ENCODE results near the gene RPL36AL. TPM values are rescaled to one million over a fixed set of nuclear protein-coding genes. Genes with fewer than 3 reads are reported as not detected.

Gene RPL36AL
- total and polyA plus RNA-seq, 9 donors = 170 to 265 (median 189) TPM

GRCh38 chr14:49582113-49582977 is 38.1 kb downstream of the RPL36AL start:
- H3K4me1 ChIP-seq (ENCODE audit: control insufficient read depth, insufficient read depth, low read length) = peaks cover 13% of the 10 kb centered on the region
- WGBS (ENCODE audit: insufficient coverage) = 85% methylated on average over 3 of the region's 4 CpGs
- no peaks in the 10 kb centered on the region for H3K9me3 ChIP-seq (replicated peaks; ENCODE audit: control insufficient read depth, low read depth, low read length)

GRCh38 chr14:49581209-49582112 is 39.0 kb downstream of the RPL36AL start:
- no peaks in the 10 kb centered on the region for H3K9me3 ChIP-seq (replicated peaks; ENCODE audit: control insufficient read depth, low read depth, low read length)
- DNase-seq = no peak
- peaks cover 29% of the 10 kb centered on the region for H3K36me3 ChIP-seq (ENCODE audit: control insufficient read depth, insufficient read depth, low read length)
- H3K4me3 ChIP-seq (ENCODE audit: low read length) = no peak overlapping the region
- no peaks in the 10 kb centered on the region for H3K27me3 ChIP-seq (ENCODE audit: control insufficient read depth, insufficient read depth, low read length)
- no peak overlapping the region for H3K27ac ChIP-seq (ENCODE audit: low read length)
- H3K4me1 ChIP-seq (ENCODE audit: control insufficient read depth, insufficient read depth, low read length) = peaks cover 13% of the 10 kb centered on the region
- 79% methylated on average over 7 of the region's 9 CpGs for WGBS (ENCODE audit: insufficient coverage)

More at GRCh38 chr14:49582113-49582977, 38.1 kb downstream of the RPL36AL start:
- no peak for DNase-seq
- H3K4me3 ChIP-seq (ENCODE audit: low read length) = no peak overlapping the region
- no peaks in the 10 kb centered on the region for H3K27me3 ChIP-seq (ENCODE audit: control insufficient read depth, insufficient read depth, low read length)
- no peak overlapping the region for H3K27ac ChIP-seq (ENCODE audit: low read length)
- peaks cover 21% of the 10 kb centered on the region for H3K36me3 ChIP-seq (ENCODE audit: control insufficient read depth, insufficient read depth, low read length)

- WGBS (ENCODE audit: insufficient coverage) = 75% methylated on average over 1 of the region's 2 CpGs
- DNase-seq = no peak
- H3K4me1 ChIP-seq (ENCODE audit: control insufficient read depth, insufficient read depth, low read length) = peaks cover 8% of the 10 kb centered on the region
- peaks cover 38% of the 10 kb centered on the region for H3K36me3 ChIP-seq (ENCODE audit: control insufficient read depth, insufficient read depth, low read length)
- H3K27me3 ChIP-seq (ENCODE audit: control insufficient read depth, insufficient read depth, low read length) = no peaks in the 10 kb centered on the region
- no peak overlapping the region for H3K27ac ChIP-seq (ENCODE audit: low read length)
- no peaks in the 10 kb centered on the region for H3K9me3 ChIP-seq (replicated peaks; ENCODE audit: control insufficient read depth, low read depth, low read length)
- H3K4me3 ChIP-seq (ENCODE audit: low read length) = no peak overlapping the region
Measured at GRCh38 chr14:49579841-49580240, 40.6 kb downstream of the RPL36AL start.

GRCh38 chr14:49578141-49578540 is 42.3 kb downstream of the RPL36AL start:
- H3K4me3 ChIP-seq (ENCODE audit: low read length) = no peak overlapping the region
- H3K36me3 ChIP-seq (ENCODE audit: control insufficient read depth, insufficient read depth, low read length) = peaks cover 32% of the 10 kb centered on the region
- no peaks in the 10 kb centered on the region for H3K9me3 ChIP-seq (replicated peaks; ENCODE audit: control insufficient read depth, low read depth, low read length)
- H3K27me3 ChIP-seq (ENCODE audit: control insufficient read depth, insufficient read depth, low read length) = no peaks in the 10 kb centered on the region
- no peak for DNase-seq
- H3K27ac ChIP-seq (ENCODE audit: low read length) = no peak overlapping the region
- no peaks in the 10 kb centered on the region for H3K4me1 ChIP-seq (ENCODE audit: control insufficient read depth, insufficient read depth, low read length)
- no CpG with 5 or more reads among the region's 1 CpG for WGBS (ENCODE audit: insufficient coverage)

GRCh38 chr14:49574038-49574437 is 46.4 kb downstream of the RPL36AL start:
- Histone ChIP-seq H3K27me3 (ENCODE audit: control insufficient read depth, insufficient read depth, low read length) (no peaks in the 10 kb centered on the region), H3K4me3 (ENCODE audit: low read length) (no peak overlapping the region), H3K36me3 (ENCODE audit: control insufficient read depth, insufficient read depth, low read length) (peaks cover 25% of the 10 kb centered on the region), H3K9me3 (replicated peaks; ENCODE audit: control insufficient read depth, low read depth, low read length) (no peaks in the 10 kb centered on the region), H3K27ac (ENCODE audit: low read length) (no peak overlapping the region), H3K4me1 (ENCODE audit: control insufficient read depth, insufficient read depth, low read length) (no peaks in the 10 kb centered on the region)
- no CpG with 5 or more reads among the region's 5 CpGs for WGBS (ENCODE audit: insufficient coverage)
- no peak for DNase-seq

- Histone ChIP-seq H3K36me3 (ENCODE audit: control insufficient read depth, insufficient read depth, low read length) (no peaks in the 10 kb centered on the region), H3K4me3 (ENCODE audit: low read length) (no peak overlapping the region), H3K27ac (ENCODE audit: low read length) (no peak overlapping the region), H3K27me3 (ENCODE audit: control insufficient read depth, insufficient read depth, low read length) (no peaks in the 10 kb centered on the region), H3K9me3 (replicated peaks; ENCODE audit: control insufficient read depth, low read depth, low read length) (no peaks in the 10 kb centered on the region), H3K4me1 (ENCODE audit: control insufficient read depth, insufficient read depth, low read length) (no peaks in the 10 kb centered on the region)
- WGBS (ENCODE audit: insufficient coverage) = no CpG with 5 or more reads among the region's 3 CpGs
- no peak for DNase-seq
Measured at GRCh38 chr14:49569281-49569680, 51.1 kb downstream of the RPL36AL start.

Other genes starting within 250 kb of the RPL36AL start
- gene RPS29, start 34.2 kb downstream of the RPL36AL start, total RNA-seq = 5,655 TPM
- 1,000 to 10,000 TPM; 1,855 to 3,045 (median 2,186) TPM for gene RPS29, start 34.2 kb downstream of the RPL36AL start, polyA plus RNA-seq (ENCODE audit: insufficient read depth in 1 of 8, insufficient read length in 8 of 8, low replicate concordance in 1 of 8)
- gene LRR1, start 21.7 kb downstream of the RPL36AL start, total RNA-seq = 8.9 TPM
- 10 to 100 TPM in 4 of 8 donors, 1 to 10 TPM in 4; 6.5 to 14.5 (median 10.1) TPM for gene LRR1, start 21.7 kb downstream of the RPL36AL start, polyA plus RNA-seq (ENCODE audit: insufficient read depth in 1 of 8, insufficient read length in 8 of 8, low replicate concordance in 1 of 8)
- 32.2 TPM for gene MGAT2, start 173 bp upstream of the RPL36AL start, total RNA-seq
- gene MGAT2, start 173 bp upstream of the RPL36AL start, polyA plus RNA-seq (ENCODE audit: insufficient read depth in 1 of 8, insufficient read length in 8 of 8, low replicate concordance in 1 of 8) = 10 to 100 TPM; 20.3 to 31.0 (median 27.2) TPM
- 6.3 TPM for gene DNAAF2, start 14.6 kb upstream of the RPL36AL start, total RNA-seq
- gene DNAAF2, start 14.6 kb upstream of the RPL36AL start, polyA plus RNA-seq (ENCODE audit: insufficient read depth in 1 of 8, insufficient read length in 8 of 8, low replicate concordance in 1 of 8) = 1 to 10 TPM; 7.2 to 8.8 (median 7.9) TPM
- gene POLE2, start 67.6 kb upstream of the RPL36AL start, total RNA-seq = 8.9 TPM
- gene POLE2, start 67.6 kb upstream of the RPL36AL start, polyA plus RNA-seq (ENCODE audit: insufficient read depth in 1 of 8, insufficient read length in 8 of 8, low replicate concordance in 1 of 8) = 10 to 100 TPM in 3 of 8 donors, 1 to 10 TPM in 5; 5.7 to 11.4 (median 8.9) TPM
- gene KLHDC1, start 72.5 kb upstream of the RPL36AL start, total RNA-seq = 7.2 TPM
- 1 to 10 TPM; 3.3 to 5.8 (median 4.8) TPM for gene KLHDC1, start 72.5 kb upstream of the RPL36AL start, polyA plus RNA-seq (ENCODE audit: insufficient read depth in 1 of 8, insufficient read length in 8 of 8, low replicate concordance in 1 of 8)
- 88.7 TPM for gene KLHDC2, start 147.5 kb upstream of the RPL36AL start, total RNA-seq
- gene KLHDC2, start 147.5 kb upstream of the RPL36AL start, polyA plus RNA-seq (ENCODE audit: insufficient read depth in 1 of 8, insufficient read length in 8 of 8, low replicate concordance in 1 of 8) = 10 to 100 TPM; 64.2 to 83.3 (median 71.1) TPM
- 59.4 TPM for gene NEMF, start 232.2 kb upstream of the RPL36AL start, total RNA-seq
- gene NEMF, start 232.2 kb upstream of the RPL36AL start, polyA plus RNA-seq (ENCODE audit: insufficient read depth in 1 of 8, insufficient read length in 8 of 8, low replicate concordance in 1 of 8) = 10 to 100 TPM; 32.6 to 50.1 (median 46.3) TPM

Measured in muscle of leg (tissue), 11 donors.